HG03095 (cell line): Measurements from ENCODE around the gene ELL2.
A peak's percentile ranks its signal among the peaks of the same experiment; 100 is the strongest.
"Not testable (repeated sequence)": the region's sequence is repeated elsewhere in the genome, so short reads cannot be mapped to it uniquely, and the experiment has no call there.

ENCODE experiments used
- ATAC-seq: cut with Tn5 transposase; IDR thresholded peaks from one replicate; pipeline ENCODE4 v1.9.1; 2021; ENCODE audit warnings: moderate library complexity; ENCODE audit not compliant: unreplicated experiment

ELL2 gene

GRCh38 chr5:95910521-95910920 lies 51.1 kb downstream of the ELL2 start:
- no peak for ATAC-seq

DNA sequence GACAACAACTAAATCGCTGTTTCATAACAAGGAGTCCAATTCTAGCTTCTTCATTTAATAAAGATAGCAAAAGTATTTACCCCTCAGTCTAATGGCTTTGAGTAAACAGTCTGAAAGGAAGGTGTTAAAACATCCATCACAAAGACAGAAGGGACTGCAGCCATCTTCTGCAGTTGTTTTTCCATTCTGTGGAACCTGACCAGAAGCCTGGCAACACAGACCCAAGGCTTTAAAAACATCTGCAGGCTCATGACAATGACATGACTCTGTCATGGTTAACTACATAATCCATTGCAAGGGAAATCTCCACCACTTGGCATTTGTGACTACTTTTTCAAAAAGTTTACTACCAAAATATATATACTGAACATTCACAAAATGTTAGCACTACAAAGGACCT lies 51.9 kb downstream of the ELL2 start:
- no peak for ATAC-seq

DNA sequence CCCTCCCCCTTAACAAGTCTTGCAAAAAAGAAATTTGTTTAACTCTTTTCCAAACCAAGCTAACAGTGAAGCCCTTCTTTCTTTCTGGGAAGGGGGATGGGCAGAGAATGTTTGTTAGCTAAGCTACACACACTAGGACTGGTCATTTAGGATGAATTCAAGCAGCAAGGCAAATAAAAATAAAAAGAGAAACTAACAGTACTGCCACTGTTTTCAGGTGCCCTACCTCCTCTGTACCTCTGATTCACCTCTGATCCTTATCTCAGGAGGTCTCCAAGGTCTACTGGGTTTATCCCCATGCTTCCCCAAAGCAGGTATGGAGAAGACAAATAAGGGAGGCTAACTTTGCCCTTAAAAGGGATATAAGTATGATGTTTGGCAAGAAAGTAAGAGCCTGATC lies 52.9 kb downstream of the ELL2 start:
- no peak for ATAC-seq

GRCh38 chr5:95907740-95908706 lies 53.6 kb downstream of the ELL2 start:
- ATAC-seq: no peak

DNA sequence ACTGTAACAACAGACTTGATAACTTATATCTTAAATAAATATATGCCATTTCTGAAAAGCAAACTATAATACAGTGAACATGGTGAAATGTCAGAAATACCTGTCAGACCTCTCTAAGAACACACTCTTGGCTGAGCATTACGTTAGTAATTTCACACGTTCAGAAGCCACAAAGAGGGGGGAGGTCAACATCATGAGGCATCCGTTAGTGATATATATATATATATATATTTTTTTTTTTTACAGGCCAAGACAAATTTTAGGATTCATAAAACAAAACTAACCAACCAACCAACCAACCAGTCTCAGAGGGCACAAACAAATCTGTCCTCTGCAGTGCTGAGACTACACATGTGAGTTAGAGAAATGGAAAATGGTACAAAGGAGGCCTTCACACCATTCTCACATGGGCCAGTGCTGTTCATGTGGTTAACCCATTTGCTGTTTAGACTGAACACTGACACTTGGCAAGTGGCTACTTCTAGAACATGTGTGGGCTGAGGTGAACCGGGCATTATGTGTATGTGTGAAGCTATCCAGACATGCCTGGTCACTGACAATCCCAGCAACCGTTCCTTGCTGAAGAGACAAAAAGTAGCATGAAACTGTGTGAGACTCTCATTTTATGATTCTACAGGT lies 54.5 kb downstream of the ELL2 start:
- ATAC-seq: no peak

GRCh38 chr5:95906398-95906797 lies 55.3 kb downstream of the ELL2 start:
- ATAC-seq: not testable (repeated sequence)

GRCh38 chr5:95904827-95905226 lies 56.8 kb downstream of the ELL2 start:
- ATAC-seq: no peak

DNA sequence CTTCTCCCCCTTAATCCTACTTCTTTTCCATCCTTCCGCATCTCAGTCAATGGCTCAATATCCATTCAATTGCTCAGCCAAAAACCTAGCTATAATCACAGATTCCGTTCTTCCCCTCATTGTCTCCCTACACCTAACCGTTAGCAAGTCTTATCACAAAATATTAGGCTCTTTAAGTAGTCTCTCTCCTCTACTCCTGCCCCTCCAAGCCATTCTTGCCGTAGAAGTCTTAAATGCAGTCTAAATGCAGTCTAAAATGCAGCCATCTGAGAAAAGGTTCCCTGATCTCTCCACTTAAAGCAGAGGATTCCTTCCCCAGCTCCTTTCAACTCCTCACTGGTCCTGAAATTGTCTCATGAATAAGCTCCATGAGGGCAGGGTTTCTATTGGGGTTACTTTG lies 57.8 kb downstream of the ELL2 start:
- ATAC-seq: no peak

DNA sequence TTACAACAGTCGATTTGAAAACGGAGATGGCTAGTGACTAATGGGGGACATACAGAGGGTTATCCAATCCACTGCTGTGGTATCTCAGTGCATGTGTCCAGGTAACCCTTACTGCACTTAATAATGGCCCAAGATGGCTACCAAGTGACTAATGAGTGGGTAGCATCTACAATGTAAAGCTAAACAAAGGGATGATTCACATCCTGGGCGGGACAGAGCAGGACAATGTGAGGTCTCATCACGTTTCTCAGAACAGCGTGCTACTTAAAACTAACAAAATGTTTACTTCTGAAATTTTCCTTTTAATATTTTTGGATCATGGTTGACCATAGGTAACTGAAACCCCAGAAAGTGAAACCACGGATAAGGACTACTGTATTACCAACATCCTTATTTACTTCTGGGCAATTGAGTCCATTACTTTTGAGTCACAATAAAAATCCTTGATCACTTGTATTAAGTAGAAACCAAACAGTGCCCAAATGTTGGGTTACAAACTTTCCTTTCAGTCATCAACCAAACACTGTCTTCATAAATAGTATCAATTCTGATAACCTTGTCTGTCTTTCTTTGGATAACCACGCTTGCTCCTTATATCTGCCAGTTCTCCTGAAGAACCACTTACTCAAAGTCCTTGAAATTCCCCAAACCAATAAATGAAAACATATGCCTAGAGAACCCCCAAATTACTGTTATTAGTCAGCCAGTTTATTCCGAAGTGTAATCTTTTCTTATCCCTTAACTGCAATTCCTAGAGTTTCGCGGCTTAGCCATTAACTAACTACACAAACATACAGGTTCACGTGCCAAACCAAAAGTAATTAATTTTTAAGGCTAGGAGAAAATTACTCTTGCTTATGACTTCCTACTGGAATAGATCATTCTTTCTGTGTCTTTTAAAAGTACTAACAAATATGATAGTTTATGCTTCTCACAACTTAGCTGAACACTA lies 59.7 kb downstream of the ELL2 start:
- ATAC-seq: no peak

GRCh38 chr5:95900383-95900958 lies 61.2 kb downstream of the ELL2 start:
- ATAC-seq: no peak

- no peak for ATAC-seq
These were observed 61.8 kb downstream of the ELL2 start for GRCh38 chr5:95899829-95900228.

- ATAC-seq: no peak
These were observed 62.6 kb downstream of the ELL2 start for GRCh38 chr5:95899006-95899405.

DNA sequence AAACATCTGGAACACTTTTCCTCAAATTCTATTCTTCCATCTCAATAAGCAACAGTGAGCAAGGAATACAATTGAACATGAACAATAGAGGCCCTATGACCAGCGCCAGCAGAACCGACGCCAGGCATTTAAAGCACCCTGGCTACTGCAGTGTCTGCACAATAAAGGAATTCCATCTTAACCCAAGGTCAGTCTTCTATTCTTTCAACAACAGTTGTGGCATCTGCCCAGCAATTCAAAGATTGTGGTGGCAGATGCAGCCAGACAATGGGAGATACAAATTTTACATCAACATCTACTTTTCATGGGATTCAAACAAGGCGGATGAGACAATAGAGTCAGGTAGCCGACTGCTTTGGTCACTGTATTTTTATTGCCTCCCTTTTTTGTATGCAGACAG lies 65.9 kb downstream of the ELL2 start:
- no peak for ATAC-seq

DNA sequence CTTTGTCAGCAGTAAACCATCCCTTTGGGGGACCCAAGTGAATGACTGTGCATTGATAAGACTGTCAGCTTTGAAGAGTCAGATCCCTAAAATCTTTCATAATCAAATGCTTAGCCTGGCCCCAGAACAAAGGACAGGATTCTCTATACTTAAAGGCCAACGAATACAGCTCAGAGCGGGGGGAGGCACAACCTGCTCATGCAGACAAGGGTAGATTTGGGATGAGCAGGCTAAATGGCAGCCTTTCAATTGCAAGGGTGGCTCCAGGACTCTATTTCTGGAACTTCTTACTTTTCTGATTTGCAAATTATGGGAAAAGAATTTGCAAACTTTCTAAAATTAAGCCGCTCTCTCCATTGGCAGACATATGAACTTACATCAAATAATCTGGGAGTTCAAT lies 66.4 kb downstream of the ELL2 start:
- no peak for ATAC-seq

GRCh38 chr5:95892784-95893354 lies 68.8 kb downstream of the ELL2 start:
- peak; percentile 52 for ATAC-seq

GRCh38 chr5:95891499-95891898 lies 70.2 kb downstream of the ELL2 start:
- no peak for ATAC-seq

DNA sequence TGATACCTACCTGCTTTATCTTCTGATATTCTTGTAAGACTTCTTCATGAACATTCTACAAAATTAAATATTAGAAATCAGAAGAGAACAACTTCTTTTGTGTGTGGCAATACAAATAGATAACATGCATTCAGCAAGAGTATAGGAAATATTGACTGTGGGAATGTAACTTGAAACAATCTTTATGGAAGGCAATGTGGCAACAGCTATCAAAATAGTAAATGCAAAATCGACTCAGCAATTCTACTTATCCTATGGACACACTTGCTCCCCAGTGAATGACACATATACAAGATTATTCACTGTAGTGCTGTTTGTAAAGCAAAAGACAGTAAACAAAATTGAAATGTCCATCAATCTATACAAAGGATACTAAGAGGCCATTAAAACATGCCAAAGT lies 72.6 kb downstream of the ELL2 start:
- no peak for ATAC-seq

GRCh38 chr5:95887977-95888376 lies 73.7 kb downstream of the ELL2 start:
- no peak for ATAC-seq

DNA sequence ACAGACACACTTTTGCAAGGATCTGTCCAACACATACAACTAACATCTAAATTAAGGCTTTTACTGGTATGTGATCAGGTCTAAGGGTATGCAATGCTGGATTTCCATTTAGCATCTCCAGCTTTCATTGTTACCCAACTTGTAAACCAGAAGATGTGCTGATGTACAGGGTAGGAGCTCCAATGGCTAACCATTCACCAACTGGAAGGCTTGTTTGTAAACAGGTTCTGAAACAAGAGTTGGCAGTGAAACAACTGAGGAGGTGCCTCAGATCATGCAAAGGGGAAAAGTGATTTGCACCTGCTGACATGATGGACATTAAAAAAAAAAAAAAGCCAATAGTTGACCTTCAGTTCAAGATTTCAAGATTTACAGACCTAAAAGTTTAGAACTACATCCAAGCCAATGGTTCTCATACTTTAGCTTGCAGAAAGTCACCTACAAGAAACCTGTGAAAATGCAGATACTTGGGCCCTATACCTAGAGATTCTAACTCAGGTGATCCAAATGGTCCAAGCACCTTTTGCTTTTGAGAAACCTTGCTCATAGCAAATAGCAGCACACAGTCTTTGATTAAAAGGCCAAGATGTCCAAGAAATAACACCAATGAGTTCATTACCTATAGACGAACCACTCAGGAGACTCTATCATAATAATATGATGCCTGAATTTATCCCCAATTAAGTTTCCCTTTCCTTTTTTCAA lies 75.2 kb downstream of the ELL2 start:
- ATAC-seq: no peak

- ATAC-seq: no peak
These were observed 77.1 kb downstream of the ELL2 start for GRCh38 chr5:95884511-95884910.
